Choroid plexus epithelial cell (primary cell): Measurements from ENCODE around the gene ZNF41.

Source experiments
- DNase-seq: peaks from one replicate; pipeline ENCODE4 v3.0.0-alpha.2; 2010; ENCODE audit warnings: low read depth
- H3K4me3 ChIP-seq: 2 replicates; pipeline ENCODE4 v1.5.1; 2011; ENCODE audit warnings: low read depth, mild to moderate bottlenecking, control low read depth, low read length, moderate library complexity
- CTCF ChIP-seq: conservative IDR thresholded peaks from 2 replicates; pipeline ENCODE4 v1.5.1; 2011; ENCODE audit warnings: low read depth, mild to moderate bottlenecking, control low read depth, inconsistent platforms, low read length, moderate library complexity

ZNF41 gene

GRCh38 chrX:47446431-47446830 is 36.6 kb downstream of the ZNF41 start:
- H3K4me3 ChIP-seq = no peak overlapping the region
- no peak for DNase-seq
- TF ChIP-seq CTCF = no peak

DNA sequence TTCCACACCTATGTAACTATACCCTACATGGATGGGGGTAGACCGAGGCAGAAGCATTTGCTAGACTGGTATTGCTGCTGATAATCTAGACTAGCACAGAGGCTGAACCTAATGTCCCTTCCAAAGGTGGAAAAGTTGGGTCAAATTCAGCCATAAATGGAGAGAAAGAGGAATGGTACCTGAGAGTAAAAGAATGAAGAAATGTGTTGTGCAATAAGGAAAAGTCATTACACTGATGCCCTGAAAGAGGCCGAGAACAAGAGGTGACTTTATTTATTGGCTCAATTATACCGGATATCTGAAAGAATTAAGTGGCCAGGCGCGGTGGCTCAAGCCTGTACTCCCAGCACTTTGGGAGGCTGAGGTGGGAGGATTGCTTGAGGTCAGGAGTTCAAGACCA is 52.1 kb downstream of the ZNF41 start:
- DNase-seq = no peak

GRCh38 chrX:47422444-47422843 is 60.6 kb downstream of the ZNF41 start:
- no peak overlapping the region for H3K4me3 ChIP-seq
- DNase-seq = no peak
- TF ChIP-seq CTCF = no peak

More for the DNA sequence above, 52.1 kb downstream of the ZNF41 start:
- no peak overlapping the region for H3K4me3 ChIP-seq
- TF ChIP-seq CTCF = no peak

- DNase-seq = no peak
- no peak overlapping the region for H3K4me3 ChIP-seq
- TF ChIP-seq CTCF = no peak
Measured at GRCh38 chrX:47420962-47421361, 62.1 kb downstream of the ZNF41 start.

GRCh38 chrX:47420265-47420664 is 62.8 kb downstream of the ZNF41 start:
- no peak for DNase-seq
- no peak for TF ChIP-seq CTCF
- no peak overlapping the region for H3K4me3 ChIP-seq

DNA sequence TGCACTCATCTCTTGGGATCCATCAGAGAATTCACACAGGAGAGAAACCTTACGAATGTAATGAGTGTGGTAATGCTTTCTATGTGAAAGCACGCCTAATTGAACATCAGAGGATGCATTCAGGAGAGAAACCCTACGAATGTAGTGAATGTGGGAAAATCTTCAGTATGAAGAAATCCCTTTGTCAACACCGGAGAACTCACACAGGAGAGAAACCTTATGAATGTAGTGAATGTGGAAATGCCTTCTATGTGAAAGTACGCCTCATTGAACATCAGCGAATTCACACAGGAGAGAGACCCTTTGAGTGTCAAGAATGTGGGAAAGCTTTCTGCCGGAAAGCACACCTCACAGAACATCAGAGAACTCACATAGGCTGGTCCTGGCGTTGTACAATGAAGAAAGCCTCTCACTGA is 69.8 kb downstream of the ZNF41 start:
- TF ChIP-seq CTCF = no peak
- no peak for DNase-seq

More for the DNA sequence above, 69.8 kb downstream of the ZNF41 start:
- no peak overlapping the region for H3K4me3 ChIP-seq
